ENCODE measurements around the gene SAMD5.
"Not testable (repeated sequence)": the region's sequence is repeated elsewhere in the genome, so short reads cannot be mapped to it uniquely, and the experiment has no call there.

SAMD5 gene

GRCh38 chr6:147528511-147529145 lies 20.1 kb downstream of the SAMD5 start:
- FAIRE-seq = no peak

DNA sequence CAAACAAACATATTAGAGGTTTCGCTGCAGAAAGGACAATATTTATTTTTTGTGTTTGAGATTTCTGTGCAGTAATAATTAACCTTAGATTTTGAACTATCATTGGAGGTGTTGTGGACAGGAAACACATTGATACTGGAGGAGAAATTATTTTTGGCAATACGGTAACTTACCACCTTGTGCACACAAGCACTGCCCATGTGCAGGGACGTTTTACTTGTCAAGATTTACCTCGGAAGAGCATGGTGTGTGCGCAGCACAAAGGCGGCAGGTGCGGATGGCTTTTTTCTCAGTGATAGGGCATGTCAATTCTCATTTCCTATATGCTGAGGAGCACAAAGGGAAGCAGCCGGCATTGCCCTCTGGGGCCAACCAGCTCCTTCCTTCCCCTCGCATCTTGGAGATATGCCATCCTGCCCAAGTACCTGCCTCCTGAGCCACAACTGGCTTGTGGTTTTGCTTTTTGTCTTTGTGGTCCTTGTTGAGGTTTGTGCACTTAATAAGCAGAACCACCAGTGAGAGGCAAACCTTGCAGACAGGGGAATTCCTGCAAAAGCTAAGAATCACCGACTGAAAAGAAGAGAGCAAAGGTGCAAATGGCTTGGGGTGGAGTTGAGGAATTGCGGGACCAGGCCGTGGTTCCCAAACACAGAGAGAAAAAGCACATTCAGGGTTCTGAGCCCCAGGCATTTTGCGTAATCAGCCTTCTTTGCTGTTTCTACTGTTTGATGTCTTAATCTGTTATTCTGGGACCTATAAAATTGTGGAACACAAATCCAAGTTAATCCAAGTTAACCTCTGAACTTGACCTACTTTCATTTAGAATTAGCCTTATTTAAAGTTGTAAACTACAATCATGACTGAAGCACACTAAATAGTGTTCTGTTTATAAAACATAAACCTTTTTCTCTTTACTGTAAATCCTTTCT lies 21.9 kb downstream of the SAMD5 start:
- no peak for FAIRE-seq

GRCh38 chr6:147531321-147531720 lies 22.8 kb downstream of the SAMD5 start:
- FAIRE-seq = no peak

GRCh38 chr6:147534116-147534860 lies 25.8 kb downstream of the SAMD5 start:
- no peak for FAIRE-seq

DNA sequence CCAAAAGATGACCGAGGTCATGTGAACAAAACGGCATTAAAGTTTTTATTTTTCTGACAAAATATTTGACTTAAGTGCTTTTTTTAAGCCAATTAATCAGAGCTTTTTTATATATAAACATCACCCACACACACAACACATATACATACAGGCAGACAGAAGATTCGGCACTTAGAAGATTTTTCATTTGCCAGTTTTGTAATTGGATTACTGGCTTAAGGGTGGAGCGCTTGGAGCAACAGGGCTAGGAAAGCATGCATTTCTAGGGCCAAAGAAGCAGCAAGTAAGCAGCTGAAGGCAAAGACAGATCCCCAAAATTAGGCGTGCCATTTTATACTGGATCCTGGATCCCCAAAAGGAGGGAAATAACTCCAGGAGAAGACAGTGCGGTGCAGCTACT lies 30.3 kb downstream of the SAMD5 start:
- FAIRE-seq = no peak

DNA sequence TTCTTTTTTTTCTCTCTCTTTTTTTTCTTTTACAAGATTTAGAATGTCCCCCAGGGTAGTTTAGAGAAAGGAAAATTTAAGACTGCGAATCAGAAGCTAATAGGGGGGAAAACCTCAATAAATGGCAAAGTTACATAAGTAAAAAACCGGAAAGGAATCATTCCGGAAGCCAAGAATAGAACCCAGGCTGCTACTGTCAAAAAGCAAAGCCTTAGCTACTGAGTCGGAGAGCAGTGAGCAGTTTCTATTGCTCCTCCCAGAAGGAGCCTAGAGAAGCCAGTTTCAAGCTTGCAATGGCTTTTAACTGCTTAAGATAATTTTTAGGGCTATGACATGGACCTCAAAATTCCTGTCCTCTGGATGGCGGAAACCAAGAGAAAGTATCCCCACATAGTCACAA lies 31.6 kb downstream of the SAMD5 start:
- no peak for FAIRE-seq

- FAIRE-seq = not testable (repeated sequence)
Measured at GRCh38 chr6:147542436-147542835, 33.9 kb downstream of the SAMD5 start.

- FAIRE-seq = no peak
Measured at GRCh38 chr6:147544420-147544819, 35.9 kb downstream of the SAMD5 start.

GRCh38 chr6:147546501-147547368 lies 38.2 kb downstream of the SAMD5 start:
- no peak for FAIRE-seq

DNA sequence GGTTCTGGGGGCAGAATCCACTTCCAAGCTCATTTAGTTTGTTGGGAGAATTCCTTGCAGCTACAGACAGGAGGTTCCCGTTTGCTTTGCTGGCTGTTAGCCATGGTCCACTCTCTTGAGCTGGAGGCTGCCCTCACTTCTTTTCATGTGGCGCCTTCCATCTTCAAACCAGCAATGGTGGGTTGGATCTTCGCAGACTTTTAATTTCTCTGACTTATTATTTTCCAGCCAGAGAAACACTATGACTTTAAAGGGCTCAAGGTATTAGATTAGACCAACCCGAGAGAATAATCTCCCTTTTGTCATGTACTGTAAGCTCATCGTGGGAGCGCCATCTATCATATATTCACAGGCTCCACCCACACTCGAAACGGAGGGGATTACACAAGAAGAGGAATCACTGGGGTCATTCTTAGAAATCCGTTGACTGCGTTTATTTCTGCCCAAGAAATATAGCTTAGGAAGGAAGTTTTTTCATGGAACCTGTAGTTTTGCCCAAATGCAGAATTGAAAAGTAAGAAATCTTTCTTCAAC lies 38.9 kb downstream of the SAMD5 start:
- no peak for FAIRE-seq

GRCh38 chr6:147548921-147549475 lies 40.5 kb downstream of the SAMD5 start:
- no peak for FAIRE-seq

DNA sequence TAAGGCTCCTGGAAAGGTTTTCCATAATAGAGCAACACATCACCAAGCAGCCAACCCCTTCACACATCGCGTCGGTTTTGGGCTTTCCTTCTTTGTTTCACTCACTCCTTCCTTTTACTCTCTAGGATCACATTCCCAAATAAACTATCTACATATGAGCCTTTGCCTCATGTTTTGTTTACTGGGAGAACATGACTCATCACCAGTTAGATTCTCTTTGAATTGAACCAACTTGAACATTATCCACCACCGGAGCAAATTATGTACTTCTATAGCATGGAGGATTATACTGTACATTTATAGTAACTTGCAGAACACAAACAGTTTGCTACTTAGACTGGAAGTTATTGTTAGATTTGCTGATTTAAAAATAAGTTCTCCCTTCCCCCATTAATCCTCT lies 41.0 kb downstream of the SAMD5 start:
- no peak for FAIRE-seq

GRCh38 chr6:147551976-147552375 lies 43.5 kb downstream of the SAMD5 start:
- no peak for FAIRE-seq

DNA sequence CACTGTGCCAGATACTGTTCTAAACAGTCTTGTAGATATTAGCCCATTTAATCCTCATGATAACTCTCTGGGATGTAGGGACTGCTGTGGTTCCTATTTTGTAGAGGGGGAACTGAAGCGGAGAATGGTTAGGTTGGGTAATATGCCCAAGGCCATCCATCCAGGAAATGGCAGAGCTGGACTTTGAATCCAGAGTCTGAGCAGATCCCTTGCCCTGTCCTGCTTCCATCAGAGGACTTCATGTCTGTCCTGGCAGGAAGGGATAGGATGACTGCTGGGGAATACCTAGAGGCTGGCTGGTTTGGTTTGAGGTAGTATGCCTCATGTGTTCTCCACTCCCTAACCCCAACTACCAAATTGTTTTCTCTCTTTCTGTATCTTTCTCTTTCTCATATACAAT lies 44.6 kb downstream of the SAMD5 start:
- FAIRE-seq = no peak

GRCh38 chr6:147554281-147554680 lies 45.8 kb downstream of the SAMD5 start:
- no peak for FAIRE-seq

DNA sequence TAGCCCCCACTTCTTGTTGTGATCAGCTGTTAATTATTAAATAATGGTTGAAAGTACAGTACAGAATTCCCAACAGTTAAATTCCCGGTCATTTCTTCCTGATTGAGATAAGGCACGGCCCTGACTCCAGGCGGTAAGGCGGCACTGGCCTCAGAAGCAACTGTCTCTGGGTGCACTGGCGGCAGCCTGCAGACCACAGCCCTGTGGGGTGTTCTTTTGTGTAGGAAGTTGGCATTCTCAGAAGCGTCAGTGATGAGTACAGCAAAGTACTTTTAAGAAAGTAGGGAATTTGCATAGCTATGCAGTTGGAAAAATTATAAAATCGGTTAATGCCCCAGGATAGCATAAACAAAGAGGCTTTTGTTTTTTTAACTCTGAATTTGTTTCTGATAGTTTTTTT lies 50.5 kb downstream of the SAMD5 start:
- FAIRE-seq = no peak

- FAIRE-seq = no peak
Measured at GRCh38 chr6:147560670-147561069, 52.2 kb downstream of the SAMD5 start.

GRCh38 chr6:147561726-147562125 lies 53.2 kb downstream of the SAMD5 start:
- no peak for FAIRE-seq

DNA sequence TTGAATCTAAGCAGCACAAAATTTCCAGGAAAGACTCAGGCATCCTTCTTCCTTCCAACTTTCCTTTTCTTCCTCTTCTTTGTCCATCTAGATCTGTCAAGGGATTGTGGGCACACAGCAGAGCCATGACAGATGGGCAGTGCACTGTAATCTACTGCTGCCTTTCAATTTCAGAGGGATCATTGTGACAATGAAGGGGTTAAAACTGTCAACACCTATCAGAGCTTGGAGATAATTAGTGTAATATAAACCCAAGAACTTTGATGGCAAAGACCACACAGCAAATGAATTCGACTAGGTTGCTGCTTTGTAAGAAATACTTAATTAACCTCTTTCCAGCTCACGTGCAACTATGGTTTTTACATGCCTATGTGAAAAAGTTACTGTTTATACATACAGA lies 55.0 kb downstream of the SAMD5 start:
- no peak for FAIRE-seq

- FAIRE-seq = no peak
Measured at GRCh38 chr6:147564556-147564955, 56.1 kb downstream of the SAMD5 start.

- FAIRE-seq = no peak
Measured at GRCh38 chr6:147566244-147566898, 57.9 kb downstream of the SAMD5 start.
